ENCODE results near the gene PAPOLB.

DNA sequence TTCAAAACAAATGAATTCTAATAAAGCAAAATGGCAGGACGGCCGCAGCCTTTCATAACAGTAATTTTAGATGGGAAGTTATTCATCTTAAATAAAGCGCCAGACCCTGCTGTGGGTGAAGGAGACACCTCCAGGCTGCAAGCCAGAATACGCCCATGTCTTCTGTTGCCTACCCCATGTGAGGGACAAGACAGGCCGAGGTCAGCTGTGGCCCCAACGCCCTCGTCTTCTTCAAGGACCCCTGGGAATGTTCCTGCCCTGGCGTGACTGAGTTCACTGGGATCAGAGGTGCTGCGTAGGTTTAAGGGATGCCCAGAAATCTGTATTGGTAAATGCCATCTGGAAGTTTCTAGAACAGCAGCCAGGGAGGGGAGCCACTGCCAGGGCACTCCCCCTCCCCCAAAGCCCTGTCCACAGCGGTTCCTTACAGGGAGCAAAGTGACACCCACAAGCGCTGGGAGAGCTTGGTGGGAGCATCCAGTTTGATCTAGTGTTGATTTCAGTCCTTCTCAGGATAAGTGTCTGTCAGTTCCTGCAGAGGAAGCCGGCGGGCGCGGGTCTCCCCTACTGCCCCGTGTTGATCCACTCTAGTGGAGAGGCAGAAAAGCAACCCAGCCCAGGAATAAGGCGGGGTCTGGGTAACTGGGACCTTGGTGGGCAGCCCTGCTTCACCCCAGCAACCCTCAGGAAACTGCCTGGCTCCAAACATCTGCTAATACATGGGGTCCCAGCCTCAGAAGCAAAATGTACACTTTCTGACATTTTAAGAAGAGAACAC lies 20.6 kb downstream of the PAPOLB start:
- TF ChIP-seq ZNF70 (CRISPR knock-in tag; IDR thresholded peaks at IDR 0.05) (no peak), ZFP3 (CRISPR knock-in tag; IDR thresholded peaks at IDR 0.05) (no peak), ARNTL (CRISPR knock-in tag; IDR thresholded peaks at IDR 0.05; ENCODE audit: borderline replicate concordance, low read depth) (no peak), OSR1 (CRISPR knock-in tag; IDR thresholded peaks at IDR 0.05) (no peak)
- TF ChIP-seq, protein P1, sequence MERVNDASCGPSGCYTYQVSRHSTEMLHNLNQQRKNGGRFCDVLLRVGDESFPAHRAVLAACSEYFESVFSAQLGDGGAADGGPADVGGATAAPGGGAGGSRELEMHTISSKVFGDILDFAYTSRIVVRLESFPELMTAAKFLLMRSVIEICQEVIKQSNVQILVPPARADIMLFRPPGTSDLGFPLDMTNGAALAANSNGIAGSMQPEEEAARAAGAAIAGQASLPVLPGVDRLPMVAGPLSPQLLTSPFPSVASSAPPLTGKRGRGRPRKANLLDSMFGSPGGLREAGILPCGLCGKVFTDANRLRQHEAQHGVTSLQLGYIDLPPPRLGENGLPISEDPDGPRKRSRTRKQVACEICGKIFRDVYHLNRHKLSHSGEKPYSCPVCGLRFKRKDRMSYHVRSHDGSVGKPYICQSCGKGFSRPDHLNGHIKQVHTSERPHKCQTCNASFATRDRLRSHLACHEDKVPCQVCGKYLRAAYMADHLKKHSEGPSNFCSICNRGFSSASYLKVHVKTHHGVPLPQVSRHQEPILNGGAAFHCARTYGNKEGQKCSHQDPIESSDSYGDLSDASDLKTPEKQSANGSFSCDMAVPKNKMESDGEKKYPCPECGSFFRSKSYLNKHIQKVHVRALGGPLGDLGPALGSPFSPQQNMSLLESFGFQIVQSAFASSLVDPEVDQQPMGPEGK (CRISPR knock-in tag; IDR thresholded peaks at IDR 0.05; ENCODE audit: borderline replicate concordance) = no peak

Measured in SK-N-SH treated with all-trans-retinoic acid at 6 μM for 48 hours (cell line).